Keratinocyte (primary cell): ENCODE results near the gene NOM1. TPM values are rescaled to one million over a fixed set of nuclear protein-coding genes. Genes with fewer than 3 reads are reported as not detected.

ENCODE experiments used
- DNase-seq: peaks from one replicate; pipeline ENCODE4 v3.0.0-alpha.2; 2011; ENCODE audit warnings: low read depth, missing footprints, low spot score
- FAIRE-seq: peaks from 2 replicates; lab custom pipeline; 2011; peaks lifted over from hg19 to GRCh38; lab: Jason Lieb, UNC
- H2AFZ ChIP-seq: 2 replicates; pipeline ENCODE4 v1.6.0; 2012; ENCODE audit warnings: low read length, control low read depth, inconsistent platforms; ENCODE audit not compliant: control insufficient read depth
- H3K27ac ChIP-seq: 2 replicates; pipeline ENCODE4 v1.5.1; 2011; ENCODE audit warnings: low read length; ENCODE audit not compliant: control insufficient read depth, insufficient read depth
- H3K27me3 ChIP-seq: 3 replicates; pipeline ENCODE4 v1.6.0; 2011; ENCODE audit warnings: low read length; ENCODE audit not compliant: control insufficient read depth, insufficient read depth; ENCODE audit errors: extremely low read depth
- H3K36me3 ChIP-seq, 2 experiments: 2 replicates in 1 of 2; 3 replicates in 1 of 2; pipeline ENCODE4 v1.5.1; 2011; ENCODE audit warnings: low read length in 2 of 2, mild to moderate bottlenecking in 1 of 2; ENCODE audit not compliant: control insufficient read depth in 2 of 2, insufficient read depth in 2 of 2; ENCODE audit errors: extremely low read depth in 1 of 2
- H3K4me1 ChIP-seq: 3 replicates; pipeline ENCODE4 v1.5.1; 2011; ENCODE audit warnings: low read length; ENCODE audit not compliant: control insufficient read depth, insufficient read depth; ENCODE audit errors: extremely low read depth
- H3K4me2 ChIP-seq: 3 replicates; pipeline ENCODE4 v1.6.0; 2011; ENCODE audit warnings: low read depth, low read length; ENCODE audit not compliant: control insufficient read depth, insufficient read depth; ENCODE audit errors: extremely low read depth
- H3K4me3 ChIP-seq, 3 experiments: fragments of 200-600 bp in 1 of 3; sonication (generic) in 1 of 3; 2 replicates in 2 of 3; 3 replicates in 1 of 3; pipeline ENCODE4 v1.5.1; 2011 to 2016; ENCODE audit warnings: low read length in 3 of 3, mild to moderate bottlenecking in 3 of 3, control low read depth in 2 of 3, inconsistent platforms in 1 of 3, low read depth in 1 of 3, mixed read lengths in 1 of 3, mixed run types in 1 of 3, moderate library complexity in 1 of 3; ENCODE audit not compliant: control insufficient read depth in 2 of 3, insufficient read depth in 2 of 3; ENCODE audit errors: extremely low read depth in 1 of 3
- H3K79me2 ChIP-seq: 2 replicates; pipeline ENCODE4 v1.6.0; 2012; ENCODE audit warnings: low read length; ENCODE audit not compliant: control insufficient read depth, insufficient read depth
- H3K9ac ChIP-seq: 3 replicates; pipeline ENCODE4 v1.6.0; 2011; ENCODE audit warnings: low read length; ENCODE audit not compliant: control insufficient read depth, insufficient read depth; ENCODE audit errors: extremely low read depth
- H3K9me1 ChIP-seq: 3 replicates; pipeline ENCODE4 v1.6.0; 2011; ENCODE audit warnings: low read length; ENCODE audit not compliant: control insufficient read depth, insufficient read depth; ENCODE audit errors: extremely low read depth
- H3K9me3 ChIP-seq: 2 replicates; pipeline ENCODE4 v1.5.1; 2012; ENCODE audit warnings: low read depth, low read length; ENCODE audit not compliant: control insufficient read depth
- H4K20me1 ChIP-seq: 3 replicates; pipeline ENCODE4 v1.6.0; 2011; ENCODE audit warnings: low read length; ENCODE audit not compliant: control insufficient read depth, insufficient read depth; ENCODE audit errors: extremely low read depth
- EZH2 ChIP-seq: IDR thresholded peaks from one replicate; pipeline ENCODE4 v1.6.1; 2012; ENCODE audit warnings: inconsistent platforms, mild to moderate bottlenecking, low read length, moderate library complexity
- dilution Hi-C: fragments of 300-500 bp; cut with MboI; formaldehyde crosslinking; loops from one replicate; pipeline ENCODE4 v1.7.0; 2020; ENCODE audit warnings: low sequenced_read_pairs; ENCODE audit not compliant: extremely low pct_ligation_motif_present
- polyA plus RNA-seq, 5 experiments: library from polyadenylated mRNA; depleted of rRNA in 3 of 5; stranded (reverse) in 3 of 5; stranded (forward) in 1 of 5; unstranded in 1 of 5; fragments of >200 nt; gene quantifications; 1 replicate in 1 of 5; 2 replicates in 3 of 5; 3 replicates in 1 of 5; pipeline versions ENCODE4 v1.2.1 to v1.2.3, GENCODE V29; 2011 to 2012; ENCODE audit warnings: missing spikeins in 2 of 5, low read depth in 1 of 5, low replicate concordance in 1 of 5
- TF ChIP-seq, protein P1 (sequence below), 3 experiments: IDR thresholded peaks in 1 of 3; conservative IDR thresholded peaks in 1 of 3; optimal IDR thresholded peaks in 1 of 3; 2 replicates in 2 of 3; 3 replicates in 1 of 3; pipeline versions ENCODE3 to v1.5.1; 2011; ENCODE audit warnings: low read length in 3 of 3, mild to moderate bottlenecking in 3 of 3, moderate library complexity in 2 of 3, control low read depth in 1 of 3, inconsistent platforms in 1 of 3; ENCODE audit not compliant: insufficient read depth in 2 of 3; ENCODE audit errors: extremely low read depth in 1 of 3

NOM1 gene
- polyA plus RNA-seq, 1 donor (not counting 4 experiments of a cell fraction or from before 2014, with no cell fraction given), result 17.1 TPM

DNA sequence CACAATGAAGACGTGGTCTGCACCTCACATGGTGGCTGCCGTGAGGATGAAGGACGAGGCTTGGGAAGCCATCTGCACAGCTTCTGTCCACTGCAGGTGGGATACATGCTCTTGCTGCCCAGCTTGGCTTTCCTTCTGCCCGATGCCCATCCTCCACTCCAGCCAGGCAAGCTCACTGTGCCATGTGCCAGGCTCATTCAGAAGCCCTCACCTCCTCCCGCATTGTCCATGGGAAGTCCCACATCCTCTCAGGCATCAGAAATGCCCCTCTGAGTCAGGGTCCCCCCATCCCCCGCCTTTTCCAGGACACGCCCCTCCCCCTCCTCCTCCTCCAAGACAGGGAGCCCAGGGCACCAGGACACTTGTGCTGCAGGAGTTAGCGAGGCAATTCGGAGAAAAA is 4.6 kb upstream of the NOM1 start:
- dilution Hi-C loops, result no loop called here
- Histone ChIP-seq H4K20me1 (no peaks in the 10 kb centered on the region), H3K4me1 (peaks cover 11% of the 10 kb centered on the region), H3K9me1 (no peaks in the 10 kb centered on the region), H2AFZ (no peak overlapping the region), H3K4me3 (no peak overlapping the region), H3K9me3 (peaks cover 6% of the 10 kb centered on the region), H3K9ac (no peak overlapping the region), H3K27ac (no peak overlapping the region), H3K27me3 (no peaks in the 10 kb centered on the region), H3K4me2 (no peak overlapping the region), H3K36me3 (no peaks in the 10 kb centered on the region), H3K79me2 (peaks cover 3% of the 10 kb centered on the region)
- DNase-seq (no peak), FAIRE-seq (no peak)
- no peak for TF ChIP-seq EZH2
- TF ChIP-seq, protein P1, sequence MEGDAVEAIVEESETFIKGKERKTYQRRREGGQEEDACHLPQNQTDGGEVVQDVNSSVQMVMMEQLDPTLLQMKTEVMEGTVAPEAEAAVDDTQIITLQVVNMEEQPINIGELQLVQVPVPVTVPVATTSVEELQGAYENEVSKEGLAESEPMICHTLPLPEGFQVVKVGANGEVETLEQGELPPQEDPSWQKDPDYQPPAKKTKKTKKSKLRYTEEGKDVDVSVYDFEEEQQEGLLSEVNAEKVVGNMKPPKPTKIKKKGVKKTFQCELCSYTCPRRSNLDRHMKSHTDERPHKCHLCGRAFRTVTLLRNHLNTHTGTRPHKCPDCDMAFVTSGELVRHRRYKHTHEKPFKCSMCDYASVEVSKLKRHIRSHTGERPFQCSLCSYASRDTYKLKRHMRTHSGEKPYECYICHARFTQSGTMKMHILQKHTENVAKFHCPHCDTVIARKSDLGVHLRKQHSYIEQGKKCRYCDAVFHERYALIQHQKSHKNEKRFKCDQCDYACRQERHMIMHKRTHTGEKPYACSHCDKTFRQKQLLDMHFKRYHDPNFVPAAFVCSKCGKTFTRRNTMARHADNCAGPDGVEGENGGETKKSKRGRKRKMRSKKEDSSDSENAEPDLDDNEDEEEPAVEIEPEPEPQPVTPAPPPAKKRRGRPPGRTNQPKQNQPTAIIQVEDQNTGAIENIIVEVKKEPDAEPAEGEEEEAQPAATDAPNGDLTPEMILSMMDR (optimal IDR thresholded peaks at IDR 0.05 in 1 of 3, IDR thresholded peaks at IDR 0.05 in 1 of 3, conservative IDR thresholded peaks at IDR 0.05 in 1 of 3; ENCODE audit: extremely low read depth in 1 of 3, insufficient read depth in 2 of 3, low read length in 3 of 3), result no peak

GRCh38 chr7:156947120-156947843 is 2.2 kb upstream of the NOM1 start:
- Histone ChIP-seq H3K36me3 (peaks cover 0 to 1% of the 10 kb centered on the region in 2 experiments), H3K27me3 (no peaks in the 10 kb centered on the region), H4K20me1 (peaks cover 3% of the 10 kb centered on the region), H3K9me1 (no peaks in the 10 kb centered on the region), H3K9me3 (no peaks in the 10 kb centered on the region), H3K4me2 (no peak overlapping the region), H3K4me3 (no peak overlapping the region), H2AFZ (no peak overlapping the region), H3K79me2 (peaks cover 27% of the 10 kb centered on the region), H3K9ac (no peak overlapping the region), H3K4me1 (peaks cover 20% of the 10 kb centered on the region), H3K27ac (no peak overlapping the region)
- TF ChIP-seq, protein P1 (optimal IDR thresholded peaks at IDR 0.05 in 1 of 3, IDR thresholded peaks at IDR 0.05 in 1 of 3, conservative IDR thresholded peaks at IDR 0.05 in 1 of 3; ENCODE audit: extremely low read depth in 1 of 3, insufficient read depth in 2 of 3, low read length in 3 of 3), result no peak
- no peak for TF ChIP-seq EZH2
- FAIRE-seq (no peak), DNase-seq (no peak)
- dilution Hi-C loops, result no loop called here
